ENCODE results near the gene ARHGEF12.

DNA sequence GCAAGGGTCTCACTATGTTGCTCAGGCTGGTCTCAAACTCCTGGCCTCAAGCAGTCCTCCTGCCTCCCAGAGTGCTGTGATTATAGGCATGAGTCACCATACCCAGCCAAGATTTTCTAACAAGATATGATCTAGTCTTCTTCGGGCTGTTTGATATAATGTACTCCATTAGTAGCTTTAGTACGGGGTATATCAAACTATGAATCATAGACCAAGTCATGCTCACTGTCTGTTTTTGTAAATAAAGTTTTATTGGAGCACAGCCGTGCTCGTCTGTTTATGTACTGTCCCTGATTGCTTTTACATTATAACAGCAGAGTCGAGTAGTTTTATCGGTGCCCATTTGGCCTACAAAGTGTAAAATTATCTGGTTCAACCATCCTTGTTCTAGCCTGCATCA, 131.4 kb downstream of the ARHGEF12 start:
- TF ChIP-seq CTCF (IDR thresholded peaks at IDR 0.05) (no peak), ZFX (IDR thresholded peaks at IDR 0.05; ENCODE audit: borderline replicate concordance) (no peak)

Data from 22Rv1 (cell line).